ENCODE results near the gene PLVAP. TPM values are rescaled to one million over a fixed set of nuclear protein-coding genes. Genes with fewer than 3 reads are reported as not detected.

Gene PLVAP
- total and polyA plus RNA-seq, 9 of the 15 experiments (the other 6 are each of a cell fraction or from before 2014, with no cell fraction given): 0.09 to 0.84 (median 0.51) TPM; not detected in 4

DNA sequence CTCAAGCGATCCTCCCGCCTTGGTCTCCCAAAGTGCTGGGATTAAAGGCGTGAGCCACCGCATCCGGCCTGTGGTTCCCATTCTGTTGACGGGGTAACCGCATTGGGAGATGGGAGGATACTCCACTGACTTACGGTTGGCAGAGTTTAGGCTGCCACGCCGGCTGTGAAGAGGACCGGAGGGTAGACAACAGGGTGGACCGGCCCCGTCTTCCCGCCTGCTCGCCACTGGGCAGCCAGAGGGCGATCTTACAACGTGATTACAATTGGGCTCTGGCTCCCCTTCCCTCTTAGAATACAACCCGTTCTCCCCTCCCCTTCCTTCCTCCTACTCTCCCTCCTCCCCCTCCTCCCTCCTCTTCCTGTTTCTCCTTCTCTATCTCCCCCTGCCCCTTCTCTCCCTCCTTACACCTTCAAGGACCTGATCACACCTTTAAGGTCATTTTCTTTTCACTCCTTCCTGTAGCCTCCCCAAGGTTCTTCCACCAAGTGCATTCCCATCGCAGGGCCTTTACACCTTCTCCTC lies 17.8 kb upstream of the PLVAP start (continued):
- TF ChIP-seq, protein P1, sequence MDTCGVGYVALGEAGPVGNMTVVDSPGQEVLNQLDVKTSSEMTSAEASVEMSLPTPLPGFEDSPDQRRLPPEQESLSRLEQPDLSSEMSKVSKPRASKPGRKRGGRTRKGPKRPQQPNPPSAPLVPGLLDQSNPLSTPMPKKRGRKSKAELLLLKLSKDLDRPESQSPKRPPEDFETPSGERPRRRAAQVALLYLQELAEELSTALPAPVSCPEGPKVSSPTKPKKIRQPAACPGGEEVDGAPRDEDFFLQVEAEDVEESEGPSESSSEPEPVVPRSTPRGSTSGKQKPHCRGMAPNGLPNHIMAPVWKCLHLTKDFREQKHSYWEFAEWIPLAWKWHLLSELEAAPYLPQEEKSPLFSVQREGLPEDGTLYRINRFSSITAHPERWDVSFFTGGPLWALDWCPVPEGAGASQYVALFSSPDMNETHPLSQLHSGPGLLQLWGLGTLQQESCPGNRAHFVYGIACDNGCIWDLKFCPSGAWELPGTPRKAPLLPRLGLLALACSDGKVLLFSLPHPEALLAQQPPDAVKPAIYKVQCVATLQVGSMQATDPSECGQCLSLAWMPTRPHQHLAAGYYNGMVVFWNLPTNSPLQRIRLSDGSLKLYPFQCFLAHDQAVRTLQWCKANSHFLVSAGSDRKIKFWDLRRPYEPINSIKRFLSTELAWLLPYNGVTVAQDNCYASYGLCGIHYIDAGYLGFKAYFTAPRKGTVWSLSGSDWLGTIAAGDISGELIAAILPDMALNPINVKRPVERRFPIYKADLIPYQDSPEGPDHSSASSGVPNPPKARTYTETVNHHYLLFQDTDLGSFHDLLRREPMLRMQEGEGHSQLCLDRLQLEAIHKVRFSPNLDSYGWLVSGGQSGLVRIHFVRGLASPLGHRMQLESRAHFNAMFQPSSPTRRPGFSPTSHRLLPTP (IDR thresholded peaks at IDR 0.05; ENCODE audit: borderline replicate concordance, extremely low read depth, insufficient read length): no peak
- TF ChIP-seq, protein P2, sequence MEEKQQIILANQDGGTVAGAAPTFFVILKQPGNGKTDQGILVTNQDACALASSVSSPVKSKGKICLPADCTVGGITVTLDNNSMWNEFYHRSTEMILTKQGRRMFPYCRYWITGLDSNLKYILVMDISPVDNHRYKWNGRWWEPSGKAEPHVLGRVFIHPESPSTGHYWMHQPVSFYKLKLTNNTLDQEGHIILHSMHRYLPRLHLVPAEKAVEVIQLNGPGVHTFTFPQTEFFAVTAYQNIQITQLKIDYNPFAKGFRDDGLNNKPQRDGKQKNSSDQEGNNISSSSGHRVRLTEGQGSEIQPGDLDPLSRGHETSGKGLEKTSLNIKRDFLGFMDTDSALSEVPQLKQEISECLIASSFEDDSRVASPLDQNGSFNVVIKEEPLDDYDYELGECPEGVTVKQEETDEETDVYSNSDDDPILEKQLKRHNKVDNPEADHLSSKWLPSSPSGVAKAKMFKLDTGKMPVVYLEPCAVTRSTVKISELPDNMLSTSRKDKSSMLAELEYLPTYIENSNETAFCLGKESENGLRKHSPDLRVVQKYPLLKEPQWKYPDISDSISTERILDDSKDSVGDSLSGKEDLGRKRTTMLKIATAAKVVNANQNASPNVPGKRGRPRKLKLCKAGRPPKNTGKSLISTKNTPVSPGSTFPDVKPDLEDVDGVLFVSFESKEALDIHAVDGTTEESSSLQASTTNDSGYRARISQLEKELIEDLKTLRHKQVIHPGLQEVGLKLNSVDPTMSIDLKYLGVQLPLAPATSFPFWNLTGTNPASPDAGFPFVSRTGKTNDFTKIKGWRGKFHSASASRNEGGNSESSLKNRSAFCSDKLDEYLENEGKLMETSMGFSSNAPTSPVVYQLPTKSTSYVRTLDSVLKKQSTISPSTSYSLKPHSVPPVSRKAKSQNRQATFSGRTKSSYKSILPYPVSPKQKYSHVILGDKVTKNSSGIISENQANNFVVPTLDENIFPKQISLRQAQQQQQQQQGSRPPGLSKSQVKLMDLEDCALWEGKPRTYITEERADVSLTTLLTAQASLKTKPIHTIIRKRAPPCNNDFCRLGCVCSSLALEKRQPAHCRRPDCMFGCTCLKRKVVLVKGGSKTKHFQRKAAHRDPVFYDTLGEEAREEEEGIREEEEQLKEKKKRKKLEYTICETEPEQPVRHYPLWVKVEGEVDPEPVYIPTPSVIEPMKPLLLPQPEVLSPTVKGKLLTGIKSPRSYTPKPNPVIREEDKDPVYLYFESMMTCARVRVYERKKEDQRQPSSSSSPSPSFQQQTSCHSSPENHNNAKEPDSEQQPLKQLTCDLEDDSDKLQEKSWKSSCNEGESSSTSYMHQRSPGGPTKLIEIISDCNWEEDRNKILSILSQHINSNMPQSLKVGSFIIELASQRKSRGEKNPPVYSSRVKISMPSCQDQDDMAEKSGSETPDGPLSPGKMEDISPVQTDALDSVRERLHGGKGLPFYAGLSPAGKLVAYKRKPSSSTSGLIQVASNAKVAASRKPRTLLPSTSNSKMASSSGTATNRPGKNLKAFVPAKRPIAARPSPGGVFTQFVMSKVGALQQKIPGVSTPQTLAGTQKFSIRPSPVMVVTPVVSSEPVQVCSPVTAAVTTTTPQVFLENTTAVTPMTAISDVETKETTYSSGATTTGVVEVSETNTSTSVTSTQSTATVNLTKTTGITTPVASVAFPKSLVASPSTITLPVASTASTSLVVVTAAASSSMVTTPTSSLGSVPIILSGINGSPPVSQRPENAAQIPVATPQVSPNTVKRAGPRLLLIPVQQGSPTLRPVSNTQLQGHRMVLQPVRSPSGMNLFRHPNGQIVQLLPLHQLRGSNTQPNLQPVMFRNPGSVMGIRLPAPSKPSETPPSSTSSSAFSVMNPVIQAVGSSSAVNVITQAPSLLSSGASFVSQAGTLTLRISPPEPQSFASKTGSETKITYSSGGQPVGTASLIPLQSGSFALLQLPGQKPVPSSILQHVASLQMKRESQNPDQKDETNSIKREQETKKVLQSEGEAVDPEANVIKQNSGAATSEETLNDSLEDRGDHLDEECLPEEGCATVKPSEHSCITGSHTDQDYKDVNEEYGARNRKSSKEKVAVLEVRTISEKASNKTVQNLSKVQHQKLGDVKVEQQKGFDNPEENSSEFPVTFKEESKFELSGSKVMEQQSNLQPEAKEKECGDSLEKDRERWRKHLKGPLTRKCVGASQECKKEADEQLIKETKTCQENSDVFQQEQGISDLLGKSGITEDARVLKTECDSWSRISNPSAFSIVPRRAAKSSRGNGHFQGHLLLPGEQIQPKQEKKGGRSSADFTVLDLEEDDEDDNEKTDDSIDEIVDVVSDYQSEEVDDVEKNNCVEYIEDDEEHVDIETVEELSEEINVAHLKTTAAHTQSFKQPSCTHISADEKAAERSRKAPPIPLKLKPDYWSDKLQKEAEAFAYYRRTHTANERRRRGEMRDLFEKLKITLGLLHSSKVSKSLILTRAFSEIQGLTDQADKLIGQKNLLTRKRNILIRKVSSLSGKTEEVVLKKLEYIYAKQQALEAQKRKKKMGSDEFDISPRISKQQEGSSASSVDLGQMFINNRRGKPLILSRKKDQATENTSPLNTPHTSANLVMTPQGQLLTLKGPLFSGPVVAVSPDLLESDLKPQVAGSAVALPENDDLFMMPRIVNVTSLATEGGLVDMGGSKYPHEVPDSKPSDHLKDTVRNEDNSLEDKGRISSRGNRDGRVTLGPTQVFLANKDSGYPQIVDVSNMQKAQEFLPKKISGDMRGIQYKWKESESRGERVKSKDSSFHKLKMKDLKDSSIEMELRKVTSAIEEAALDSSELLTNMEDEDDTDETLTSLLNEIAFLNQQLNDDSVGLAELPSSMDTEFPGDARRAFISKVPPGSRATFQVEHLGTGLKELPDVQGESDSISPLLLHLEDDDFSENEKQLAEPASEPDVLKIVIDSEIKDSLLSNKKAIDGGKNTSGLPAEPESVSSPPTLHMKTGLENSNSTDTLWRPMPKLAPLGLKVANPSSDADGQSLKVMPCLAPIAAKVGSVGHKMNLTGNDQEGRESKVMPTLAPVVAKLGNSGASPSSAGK (IDR thresholded peaks at IDR 0.05): no peak
- TF ChIP-seq, protein P3, sequence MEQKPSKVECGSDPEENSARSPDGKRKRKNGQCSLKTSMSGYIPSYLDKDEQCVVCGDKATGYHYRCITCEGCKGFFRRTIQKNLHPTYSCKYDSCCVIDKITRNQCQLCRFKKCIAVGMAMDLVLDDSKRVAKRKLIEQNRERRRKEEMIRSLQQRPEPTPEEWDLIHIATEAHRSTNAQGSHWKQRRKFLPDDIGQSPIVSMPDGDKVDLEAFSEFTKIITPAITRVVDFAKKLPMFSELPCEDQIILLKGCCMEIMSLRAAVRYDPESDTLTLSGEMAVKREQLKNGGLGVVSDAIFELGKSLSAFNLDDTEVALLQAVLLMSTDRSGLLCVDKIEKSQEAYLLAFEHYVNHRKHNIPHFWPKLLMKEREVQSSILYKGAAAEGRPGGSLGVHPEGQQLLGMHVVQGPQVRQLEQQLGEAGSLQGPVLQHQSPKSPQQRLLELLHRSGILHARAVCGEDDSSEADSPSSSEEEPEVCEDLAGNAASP (IDR thresholded peaks at IDR 0.05): no peak
- TF ChIP-seq, protein P4, sequence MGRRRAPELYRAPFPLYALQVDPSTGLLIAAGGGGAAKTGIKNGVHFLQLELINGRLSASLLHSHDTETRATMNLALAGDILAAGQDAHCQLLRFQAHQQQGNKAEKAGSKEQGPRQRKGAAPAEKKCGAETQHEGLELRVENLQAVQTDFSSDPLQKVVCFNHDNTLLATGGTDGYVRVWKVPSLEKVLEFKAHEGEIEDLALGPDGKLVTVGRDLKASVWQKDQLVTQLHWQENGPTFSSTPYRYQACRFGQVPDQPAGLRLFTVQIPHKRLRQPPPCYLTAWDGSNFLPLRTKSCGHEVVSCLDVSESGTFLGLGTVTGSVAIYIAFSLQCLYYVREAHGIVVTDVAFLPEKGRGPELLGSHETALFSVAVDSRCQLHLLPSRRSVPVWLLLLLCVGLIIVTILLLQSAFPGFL (CRISPR knock-in tag; IDR thresholded peaks at IDR 0.05): no peak
- no peak for TF ChIP-seq FOXA3 (CRISPR knock-in tag; conservative IDR thresholded peaks at IDR 0.05 in 1 of 2, IDR thresholded peaks at IDR 0.05 in 1 of 2)
- TF ChIP-seq DDX20 (tag; IDR thresholded peaks at IDR 0.05; ENCODE audit: low read depth): no peak
- TF ChIP-seq JUNB (CRISPR knock-in tag; conservative IDR thresholded peaks at IDR 0.05): no peak
- TF ChIP-seq CTBP1 (IDR thresholded peaks at IDR 0.05; ENCODE audit: borderline replicate concordance): peak; percentile 63
- peak; percentile 47; the same call in 1 of the 2 replicates for TF ChIP-seq CREM (IDR thresholded peaks at IDR 0.05; ENCODE audit: low read depth)
- TF ChIP-seq TSC22D4 (tag; IDR thresholded peaks at IDR 0.05): no peak

All from K562 (cell line).